H9 (cell line): ENCODE measurements around the gene NDE1. TPM values are rescaled to one million over a fixed set of nuclear protein-coding genes. Genes with fewer than 3 reads are reported as not detected.

Experiments
- DNase-seq: peaks from one replicate; pipeline ENCODE4 v3.0.0-alpha.2; 2017
- H2AFZ ChIP-seq: one replicate; pipeline ENCODE4 v1.6.1; 2013; ENCODE audit warnings: mild to moderate bottlenecking, low read length, control low read depth, moderate library complexity
- H2AK5ac ChIP-seq: 2 replicates; pipeline ENCODE4 v1.6.1; 2013; ENCODE audit warnings: low read length, control low read depth, mixed read lengths; ENCODE audit not compliant: insufficient read length
- H2BK120ac ChIP-seq: one replicate; pipeline ENCODE4 v1.6.1; 2013; ENCODE audit warnings: low read depth, mild to moderate bottlenecking, low read length, control low read depth, inconsistent platforms; ENCODE audit not compliant: poor library complexity, severe bottlenecking
- H2BK12ac ChIP-seq: 2 replicates; pipeline ENCODE4 v1.6.1; 2013; ENCODE audit warnings: low read length, control low read depth, mixed read lengths, low read depth; ENCODE audit not compliant: insufficient read length
- H2BK15ac ChIP-seq: 2 replicates; pipeline ENCODE4 v1.6.1; 2013; ENCODE audit warnings: low read depth, low read length, control low read depth
- H2BK20ac ChIP-seq: one replicate; pipeline ENCODE4 v1.6.1; 2013; ENCODE audit warnings: low read depth, mild to moderate bottlenecking, low read length, control low read depth, inconsistent platforms; ENCODE audit not compliant: poor library complexity, severe bottlenecking
- H2BK5ac ChIP-seq: 2 replicates; pipeline ENCODE4 v1.6.1; 2013; ENCODE audit warnings: low read length, control low read depth, mixed read lengths; ENCODE audit not compliant: insufficient read length
- H3K14ac ChIP-seq: 2 replicates; pipeline ENCODE4 v1.6.1; 2013; ENCODE audit warnings: low read length, control low read depth; ENCODE audit not compliant: insufficient read depth
- H3K18ac ChIP-seq: 2 replicates; pipeline ENCODE4 v1.6.1; 2013; ENCODE audit warnings: low read depth, mild to moderate bottlenecking, mixed read lengths, low read length, control low read depth; ENCODE audit not compliant: insufficient read length
- H3K23ac ChIP-seq: 2 replicates; pipeline ENCODE4 v1.6.1; 2013; ENCODE audit warnings: low read length, control low read depth, mixed read lengths, low read depth; ENCODE audit not compliant: insufficient read length
- H3K23me2 ChIP-seq: 2 replicates; pipeline ENCODE4 v1.6.1; 2013; ENCODE audit warnings: low read depth, mild to moderate bottlenecking, mixed read lengths, low read length, control low read depth; ENCODE audit not compliant: insufficient read length, poor library complexity, severe bottlenecking
- H3K27ac ChIP-seq: 2 replicates; pipeline ENCODE4 v1.5.1; 2013; ENCODE audit warnings: low read length, control low read depth, mixed read lengths, low read depth; ENCODE audit not compliant: insufficient read length
- H3K27me3 ChIP-seq: 2 replicates; pipeline ENCODE4 v1.6.1; 2013; ENCODE audit warnings: low read length, control low read depth, inconsistent platforms; ENCODE audit not compliant: insufficient read depth
- H3K4ac ChIP-seq: 2 replicates; pipeline ENCODE4 v1.6.1; 2013; ENCODE audit warnings: low read depth, mild to moderate bottlenecking, control low read depth, inconsistent platforms, low read length, moderate library complexity
- H3K4me1 ChIP-seq: 2 replicates; pipeline ENCODE4 v1.6.1; 2013; ENCODE audit warnings: low read length, control low read depth, inconsistent platforms; ENCODE audit not compliant: insufficient read depth
- H3K4me2 ChIP-seq: 2 replicates; pipeline ENCODE4 v1.6.1; 2013; ENCODE audit warnings: low read length, control low read depth, mixed read lengths; ENCODE audit not compliant: insufficient read length, insufficient read depth
- H3K56ac ChIP-seq: 2 replicates; pipeline ENCODE4 v1.6.1; 2013; ENCODE audit warnings: low read depth, mild to moderate bottlenecking, mixed read lengths, low read length, control low read depth; ENCODE audit not compliant: insufficient read length
- H3K79me1 ChIP-seq: 2 replicates; pipeline ENCODE4 v1.6.1; 2013; ENCODE audit warnings: low read depth, mild to moderate bottlenecking, moderate library complexity, low read length, control low read depth, inconsistent platforms; ENCODE audit not compliant: insufficient read depth, poor library complexity, severe bottlenecking
- H3K79me2 ChIP-seq: 2 replicates; pipeline ENCODE4 v1.6.1; 2013; ENCODE audit warnings: low read length, control low read depth, inconsistent platforms; ENCODE audit not compliant: insufficient read depth
- H3K9ac ChIP-seq: 2 replicates; pipeline ENCODE4 v1.6.1; 2013; ENCODE audit warnings: low read length, control low read depth, mixed read lengths; ENCODE audit not compliant: insufficient read length; ENCODE audit errors: extremely low read depth
- H3K9me3 ChIP-seq: one replicate; pipeline ENCODE4 v1.6.1; 2013; ENCODE audit warnings: low read depth, low read length, inconsistent platforms; ENCODE audit not compliant: control insufficient read depth
- H3T11ph ChIP-seq: one replicate; pipeline ENCODE4 v1.6.1; 2013; ENCODE audit warnings: mild to moderate bottlenecking, low read length, control low read depth, inconsistent platforms
- H4K20me1 ChIP-seq: one replicate; pipeline ENCODE4 v1.6.1; 2013; ENCODE audit not compliant: control insufficient read depth, insufficient read length, insufficient read depth
- H4K5ac ChIP-seq: 2 replicates; pipeline ENCODE4 v1.6.1; 2013; ENCODE audit warnings: low read depth, mild to moderate bottlenecking, mixed read lengths, low read length, control low read depth; ENCODE audit not compliant: insufficient read length
- H4K8ac ChIP-seq: replicated peaks from 2 replicates; pipeline ENCODE4 v1.6.1; 2013; ENCODE audit warnings: low read length, control low read depth, mixed read lengths, low read depth; ENCODE audit not compliant: insufficient read length
- H4K91ac ChIP-seq: 2 replicates; pipeline ENCODE4 v1.6.1; 2013; ENCODE audit warnings: low read depth, mild to moderate bottlenecking, moderate library complexity, mixed read lengths, low read length, control low read depth; ENCODE audit not compliant: insufficient read length
- H3K27ac Mint-ChIP-seq, 3 experiments: 2 replicates in 2 of 3; 3 replicates in 1 of 3; pipeline ENCODE4 v1.8.0; 2020 to 2021; ENCODE audit warnings: mixed read lengths in 3 of 3, mild to moderate bottlenecking in 1 of 3, moderate library complexity in 1 of 3
- H3K27me3 Mint-ChIP-seq: 2 replicates; pipeline ENCODE4 v1.8.0; 2021; ENCODE audit warnings: low read depth, mild to moderate bottlenecking, moderate library complexity, mixed read lengths
- H3K36me3 Mint-ChIP-seq, 3 experiments: 2 replicates in 2 of 3; 3 replicates in 1 of 3; pipeline ENCODE4 v1.8.0; 2020 to 2021; ENCODE audit warnings: low read depth in 3 of 3, mixed read lengths in 3 of 3; ENCODE audit not compliant: insufficient read depth in 1 of 3
- H3K4me1 Mint-ChIP-seq, 2 experiments: 2 replicates each; pipeline ENCODE4 v1.8.0; 2020; ENCODE audit warnings: mixed read lengths in 2 of 2
- H3K4me3 Mint-ChIP-seq, 2 experiments: 2 replicates in 1 of 2; 3 replicates in 1 of 2; pipeline ENCODE4 v1.8.0; 2020 to 2021; ENCODE audit warnings: mild to moderate bottlenecking in 2 of 2, mixed read lengths in 2 of 2, moderate library complexity in 1 of 2
- H3K9me3 Mint-ChIP-seq, 2 experiments: 2 replicates in 1 of 2; 3 replicates in 1 of 2; pipeline ENCODE4 v1.8.0; 2020; ENCODE audit warnings: mild to moderate bottlenecking in 2 of 2, mixed read lengths in 2 of 2, moderate library complexity in 1 of 2
- WGBS: extraction: QIAGEN DNeasy Blood & Tissue Kit; methylation state at CpG from one replicate; pipeline ENCODE4 v1.1.7; 2013; ENCODE audit warnings: missing lambda C conversion rate, low lambda C conversion rate, mixed read lengths; ENCODE audit not compliant: insufficient read length; ENCODE audit errors: extremely low coverage; 5-methylcytosine and 5-hydroxymethylcytosine counted together
- total RNA-seq: library from RNA; stranded (reverse); gene quantifications from 2 replicates; pipeline ENCODE4 v1.2.1, GENCODE V29; 2021
- TF ChIP-seq, protein P1 (sequence below): fragments of 200-600 bp; sonication (generic); conservative IDR thresholded peaks from 3 replicates; pipeline ENCODE4 v1.8.0; 2021; ENCODE audit warnings: antibody characterized with exemption, mild to moderate bottlenecking

Gene NDE1
- total RNA-seq, 1 experiment from 2014 or later = 49.6 TPM

DNA sequence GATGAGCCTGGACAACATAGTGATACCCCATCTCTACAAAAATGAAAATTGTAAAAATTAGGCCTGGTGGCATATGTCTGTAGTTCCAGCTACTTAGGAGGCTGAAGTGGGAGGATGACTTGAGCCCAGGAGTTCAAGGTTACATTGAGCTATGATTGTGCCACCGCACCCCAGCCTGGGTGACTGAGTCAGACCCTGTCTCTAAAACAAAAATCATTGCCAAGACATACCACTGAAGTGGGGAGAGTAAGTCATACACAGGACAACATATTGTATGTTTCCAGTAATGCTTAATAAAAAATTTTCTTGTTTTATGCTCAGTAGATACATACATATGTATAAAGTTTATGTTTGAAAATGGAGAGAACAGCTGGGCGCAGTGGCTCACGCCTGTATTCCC, 39.2 kb downstream of the NDE1 start:
- Histone ChIP-seq H3K4ac (no peak overlapping the region), H3K56ac (no peak overlapping the region), H4K91ac (no peak overlapping the region), H2BK12ac (no peak overlapping the region), H3K79me1 (no peaks in the 10 kb centered on the region), H3K18ac (no peak overlapping the region), H3K9ac (no peak overlapping the region), H3K9me3 (no peaks in the 10 kb centered on the region), H3K4me1 (no peaks in the 10 kb centered on the region), H3K23ac (no peak overlapping the region), H4K8ac (no peak overlapping the region), H2AK5ac (no peak overlapping the region), H2AFZ (no peak overlapping the region), H4K5ac (no peak overlapping the region), H3K14ac (no peak overlapping the region), H3K27ac (no peak overlapping the region), H2BK5ac (no peak overlapping the region), H2BK120ac (no peak overlapping the region), H3K79me2 (no peaks in the 10 kb centered on the region), H3K23me2 (no peaks in the 10 kb centered on the region), H4K20me1 (no peaks in the 10 kb centered on the region), H2BK15ac (no peak overlapping the region), H3T11ph (no peak overlapping the region), H3K4me2 (no peak overlapping the region), H3K27me3 (no peaks in the 10 kb centered on the region), H2BK20ac (no peak overlapping the region)
- Mint-ChIP-seq H3K36me3 (peaks cover 20 to 59% (median 57%) of the 10 kb centered on the region in 3 experiments; a peak in 6 of 7 replicates), H3K9me3 (no peaks in the 10 kb centered on the region; a peak in 1 of 5 replicates), H3K27ac (no peak overlapping the region), H3K4me1 (no peaks in the 10 kb centered on the region), H3K27me3 (no peaks in the 10 kb centered on the region), H3K4me3 (no peak overlapping the region)
- TF ChIP-seq, protein P1, sequence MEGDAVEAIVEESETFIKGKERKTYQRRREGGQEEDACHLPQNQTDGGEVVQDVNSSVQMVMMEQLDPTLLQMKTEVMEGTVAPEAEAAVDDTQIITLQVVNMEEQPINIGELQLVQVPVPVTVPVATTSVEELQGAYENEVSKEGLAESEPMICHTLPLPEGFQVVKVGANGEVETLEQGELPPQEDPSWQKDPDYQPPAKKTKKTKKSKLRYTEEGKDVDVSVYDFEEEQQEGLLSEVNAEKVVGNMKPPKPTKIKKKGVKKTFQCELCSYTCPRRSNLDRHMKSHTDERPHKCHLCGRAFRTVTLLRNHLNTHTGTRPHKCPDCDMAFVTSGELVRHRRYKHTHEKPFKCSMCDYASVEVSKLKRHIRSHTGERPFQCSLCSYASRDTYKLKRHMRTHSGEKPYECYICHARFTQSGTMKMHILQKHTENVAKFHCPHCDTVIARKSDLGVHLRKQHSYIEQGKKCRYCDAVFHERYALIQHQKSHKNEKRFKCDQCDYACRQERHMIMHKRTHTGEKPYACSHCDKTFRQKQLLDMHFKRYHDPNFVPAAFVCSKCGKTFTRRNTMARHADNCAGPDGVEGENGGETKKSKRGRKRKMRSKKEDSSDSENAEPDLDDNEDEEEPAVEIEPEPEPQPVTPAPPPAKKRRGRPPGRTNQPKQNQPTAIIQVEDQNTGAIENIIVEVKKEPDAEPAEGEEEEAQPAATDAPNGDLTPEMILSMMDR = no peak
- DNase-seq = no peak
- WGBS = no CpG with 5 or more reads among the region's 3 CpGs
